Measurements from ENCODE around the gene KREMEN1. TPM values are rescaled to one million over a fixed set of nuclear protein-coding genes. Genes with fewer than 3 reads are reported as not detected.

Gene KREMEN1
- total RNA-seq, 2 experiments from 2014 or later: 0.17 to 0.35 TPM

- DNase-seq: no peak
- no peaks in the 10 kb centered on the region for H3K4me1 Mint-ChIP-seq (ENCODE audit: low read depth)
- H3K36me3 Mint-ChIP-seq (ENCODE audit: low read depth): no peaks in the 10 kb centered on the region
- intact Hi-C loops (cut with micrococcal nuclease): no loop called here
- no peaks in the 10 kb centered on the region for H3K9me3 Mint-ChIP-seq
- no peaks in the 10 kb centered on the region for H3K27me3 Mint-ChIP-seq (ENCODE audit: low read depth)
- no peak overlapping the region for H3K4me3 Mint-ChIP-seq
- CTCF ChIA-PET: no interaction called here
- H3K27ac Mint-ChIP-seq: no peak overlapping the region
Measured at GRCh38 chr22:29215012-29215860, 142.4 kb downstream of the KREMEN1 start.

DNA sequence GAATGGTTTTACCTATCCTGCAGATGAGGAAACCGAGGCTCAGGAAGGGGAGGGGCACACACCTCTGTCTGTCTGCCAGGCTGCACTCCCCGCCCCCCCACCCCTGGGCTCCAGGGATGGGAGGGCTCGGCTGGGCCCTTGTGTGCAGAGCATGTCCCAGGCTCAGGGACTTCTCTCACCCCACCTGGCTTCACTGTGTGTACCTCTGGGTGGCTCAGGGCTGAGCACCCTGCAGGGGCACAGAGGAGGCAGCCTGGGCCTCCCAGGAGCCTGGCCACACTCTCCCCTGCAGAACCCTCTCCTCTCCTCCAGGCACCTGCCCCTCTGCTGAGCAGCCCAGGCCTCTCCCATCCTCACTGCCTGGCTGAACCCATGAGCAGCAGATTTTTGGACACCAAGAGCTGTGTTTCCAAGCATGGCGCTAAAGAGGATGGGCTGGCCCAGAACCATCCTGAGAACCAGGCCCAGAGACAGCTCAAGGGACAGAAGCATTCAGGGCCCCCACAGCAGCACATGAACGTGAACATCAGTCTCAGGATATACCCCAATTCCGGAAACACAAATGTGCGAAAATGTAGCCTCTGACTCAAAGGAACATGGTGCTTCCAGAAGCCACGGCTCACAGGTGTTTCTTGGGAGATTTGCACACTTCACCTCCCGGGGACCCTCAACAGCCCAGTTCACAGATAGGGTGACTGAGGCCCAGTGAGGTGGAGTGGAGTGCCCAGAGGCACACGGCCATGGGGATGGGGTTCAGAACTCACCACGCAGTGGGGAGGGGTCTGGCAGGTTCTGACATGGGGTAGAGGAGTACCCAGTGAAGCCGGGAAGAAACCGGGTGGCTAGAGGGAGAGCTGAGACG, 143.4 kb downstream of the KREMEN1 start:
- Mint-ChIP-seq H3K27me3 (ENCODE audit: low read depth) (no peaks in the 10 kb centered on the region), H3K27ac (no peak overlapping the region), H3K36me3 (ENCODE audit: low read depth) (no peaks in the 10 kb centered on the region), H3K4me1 (ENCODE audit: low read depth) (no peaks in the 10 kb centered on the region), H3K4me3 (no peak overlapping the region), H3K9me3 (no peaks in the 10 kb centered on the region)
- DNase-seq: no peak
- intact Hi-C loops (cut with micrococcal nuclease): no loop called here
- CTCF ChIA-PET: no interaction called here

DNA sequence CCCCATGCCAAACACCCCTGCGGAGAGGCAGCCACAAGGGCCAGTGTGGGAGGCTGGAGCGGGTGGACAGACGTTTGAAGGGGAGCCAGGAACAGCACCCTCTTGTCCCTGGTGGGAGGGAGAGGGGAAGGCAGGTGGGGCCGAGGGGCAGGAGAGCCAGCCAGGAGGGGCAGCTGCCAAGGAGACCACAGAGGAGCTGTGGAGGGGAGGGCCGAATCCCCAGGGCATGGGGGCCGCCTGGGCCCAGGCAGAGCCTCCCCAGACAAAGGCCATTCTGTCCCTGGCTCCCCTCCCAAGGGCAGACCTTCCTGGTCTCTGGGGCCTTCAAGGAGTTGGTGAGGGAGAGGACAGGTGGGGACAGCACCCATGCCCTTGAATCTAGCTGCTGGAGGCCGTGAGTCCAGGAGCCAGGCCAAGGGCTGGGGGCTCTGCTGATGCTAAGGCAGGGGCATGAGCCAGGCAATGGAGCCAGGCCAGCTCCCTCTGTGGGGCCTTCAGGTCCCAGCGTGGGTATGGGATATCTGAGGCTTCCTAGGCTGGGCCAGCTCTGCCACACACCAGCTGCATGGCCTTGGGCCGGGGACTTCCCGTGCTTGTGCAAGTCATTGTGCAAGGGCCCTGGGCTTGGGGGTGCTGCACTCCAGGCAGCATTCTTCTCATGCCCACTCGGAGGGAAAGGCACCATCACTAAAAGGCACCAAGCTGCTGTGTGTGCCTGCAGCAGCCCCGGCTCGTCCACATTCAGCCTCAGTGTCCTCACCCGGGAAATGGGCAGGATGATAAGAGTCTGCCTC, 144.2 kb downstream of the KREMEN1 start:
- no peak for DNase-seq
- H3K36me3 Mint-ChIP-seq (ENCODE audit: low read depth): no peaks in the 10 kb centered on the region
- H3K4me1 Mint-ChIP-seq (ENCODE audit: low read depth): no peaks in the 10 kb centered on the region
- no peak overlapping the region for H3K4me3 Mint-ChIP-seq
- CTCF ChIA-PET: no interaction called here
- H3K9me3 Mint-ChIP-seq: no peaks in the 10 kb centered on the region
- H3K27ac Mint-ChIP-seq: no peak overlapping the region
- no peaks in the 10 kb centered on the region for H3K27me3 Mint-ChIP-seq (ENCODE audit: low read depth)
- intact Hi-C loops (cut with micrococcal nuclease): no loop called here

Other genes with a start within 250 kb of the KREMEN1 start
- 1 to 10 TPM; 1.6 to 2.2 TPM for gene ZNRF3, start 189.5 kb upstream of the KREMEN1 start, total RNA-seq
- not detected for gene C22orf31, start 11.2 kb upstream of the KREMEN1 start, total RNA-seq
- gene EMID1, start 132.9 kb downstream of the KREMEN1 start, total RNA-seq: not detected
- gene RHBDD3, start 194.9 kb downstream of the KREMEN1 start, total RNA-seq: 10 to 100 TPM; 17.6 to 20.5 TPM
- 100 to 1,000 TPM; 274 to 303 TPM for gene EWSR1, start 195.2 kb downstream of the KREMEN1 start, total RNA-seq
- gene GAS2L1, start 233.6 kb downstream of the KREMEN1 start, total RNA-seq: under 1 TPM; 0.12 to 0.26 TPM
- not detected for gene RASL10A, start 242.7 kb downstream of the KREMEN1 start, total RNA-seq

Measured in activated naive CD4-positive, alpha-beta T cell treated with anti-CD3 and anti-CD28 coated beads for 36 hours (primary cell).